HCT116 (cell line): Measurements from ENCODE around the gene CELF2.

ENCODE experiments used
- CTCF ChIP-seq, 3 experiments: fragments of 200-600 bp in 1 of 3; sonication (generic) in 1 of 3; IDR thresholded peaks in 2 of 3; conservative IDR thresholded peaks in 1 of 3; 2 replicates each; pipeline ENCODE4 v1.5.1; 2012 to 2017; ENCODE audit warnings: low read depth in 2 of 3, low read length in 2 of 3, antibody characterized with exemption in 1 of 3, borderline replicate concordance in 1 of 3, control low read depth in 1 of 3, mild to moderate bottlenecking in 1 of 3, mixed read lengths in 1 of 3, mixed run types in 1 of 3, moderate library complexity in 1 of 3; ENCODE audit not compliant: insufficient read depth in 1 of 3
- EZH2 ChIP-seq: fragments of 200-600 bp; sonication (generic); IDR thresholded peaks from 2 replicates; pipeline ENCODE4 v1.6.1; 2017; ENCODE audit warnings: antibody characterized with exemption, mixed run types
- MAX ChIP-seq: IDR thresholded peaks from 2 replicates; pipeline ENCODE4 v1.6.1; 2012
- POLR2A ChIP-seq: IDR thresholded peaks from 2 replicates; pipeline ENCODE4 v1.7.0; 2011; ENCODE audit warnings: borderline replicate concordance; ENCODE audit not compliant: insufficient read depth, insufficient read length; ENCODE audit errors: extremely low read depth
- REST ChIP-seq: IDR thresholded peaks from 2 replicates; pipeline ENCODE4 v1.6.1; 2012; ENCODE audit warnings: low read depth
- SIN3A ChIP-seq: IDR thresholded peaks from 2 replicates; pipeline ENCODE4 v1.6.1; 2012; ENCODE audit warnings: low read depth
- YY1 ChIP-seq: IDR thresholded peaks from 2 replicates; pipeline ENCODE4 v1.6.1; 2011; ENCODE audit warnings: low read length, low read depth, moderate library complexity, mild to moderate bottlenecking; ENCODE audit not compliant: insufficient replicate concordance; ENCODE audit errors: extremely low read depth
- ZNF274 ChIP-seq: fragments of 200-500 bp; sonication (Bioruptor generic); IDR thresholded peaks from 2 replicates; pipeline ENCODE4 v1.6.1; 2014; ENCODE audit warnings: mild to moderate bottlenecking, low read depth, low read length, inconsistent platforms

- TF ChIP-seq EZH2 (no peak), REST (no peak), SIN3A (no peak), YY1 (no peak), CTCF (IDR thresholded peaks at IDR 0.05 in 2 of 3, conservative IDR thresholded peaks at IDR 0.05 in 1 of 3; ENCODE audit: borderline replicate concordance in 1 of 3, insufficient read depth in 1 of 3, low read depth in 2 of 3, low read length in 2 of 3) (no peak), MAX (no peak), POLR2A (no peak), ZNF274 (no peak)
These were observed 76.4 kb downstream of the CELF2 start for GRCh38 chr10:11093771-11094736.
